Activated CD8-positive, alpha-beta memory T cell treated with anti-CD3 and anti-CD28 coated beads for 36 hours (primary cell): ENCODE measurements around the gene PHF24. TPM values are rescaled to one million over a fixed set of nuclear protein-coding genes. Genes with fewer than 3 reads are reported as not detected.
"Not testable (repeated sequence)": the region's sequence is repeated elsewhere in the genome, so short reads cannot be mapped to it uniquely, and the experiment has no call there.

ENCODE experiments used
- CTCF ChIA-PET: fragments of 350-600 bp; sonication (Branson Sonifier 250); formaldehyde crosslinking; loops from one replicate; lab custom pipeline; 2021; ENCODE audit warnings: antibody characterized with exemption; lab: Charles Lee
- POLR2A ChIA-PET: fragments of 350-600 bp; sonication (Branson Sonifier 250); formaldehyde crosslinking; loops from one replicate; lab custom pipeline; 2021; ENCODE audit warnings: antibody characterized with exemption; lab: Charles Lee
- total RNA-seq, 2 experiments: library from RNA; stranded (reverse); gene quantifications; one replicate each; pipeline ENCODE4 v1.2.3, GENCODE V29; 2021

The PHF24 gene
- total RNA-seq, 2 experiments from 2014 or later: not detected

DNA sequence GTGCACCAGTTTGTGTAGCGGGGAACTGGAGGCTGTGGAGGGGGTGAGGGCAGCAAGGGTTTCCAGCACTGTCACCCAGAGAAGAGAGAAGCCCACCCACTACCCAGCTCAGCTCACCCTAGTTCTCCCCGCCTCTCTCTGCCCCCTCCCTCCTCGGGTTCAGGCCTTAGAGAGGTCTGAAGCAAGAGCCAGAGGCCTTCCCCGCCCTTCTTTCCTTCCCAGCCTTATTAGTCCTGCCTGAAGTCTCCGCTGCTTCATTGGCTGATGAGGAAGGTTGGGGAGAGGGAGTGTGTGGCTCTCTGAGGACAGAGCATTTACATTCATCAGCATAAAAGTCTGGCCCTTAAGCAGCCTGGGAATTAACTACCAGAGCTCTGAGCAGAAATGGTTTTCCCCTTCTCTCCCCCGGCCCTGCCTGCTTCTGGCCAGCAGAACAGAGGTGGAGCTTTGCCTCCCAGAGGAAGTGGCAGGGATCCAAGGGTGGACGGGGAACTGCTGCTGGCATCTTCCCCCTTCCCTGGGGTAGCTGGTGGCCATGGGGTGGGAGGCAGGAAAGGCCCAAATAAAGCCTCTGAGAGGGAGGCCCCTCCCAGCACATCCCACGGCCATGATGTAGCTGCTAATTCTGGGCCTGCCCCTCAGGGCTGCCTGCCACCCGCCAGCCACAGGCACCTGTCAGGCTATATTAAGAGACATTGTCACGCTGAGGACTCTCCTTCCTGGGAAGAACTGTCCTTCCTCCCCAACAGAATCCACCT lies 35.6 kb downstream of the PHF24 start:
- POLR2A ChIA-PET: no interaction called here
- CTCF ChIA-PET: interaction anchor here (0.6 to 1.1 kb wide), 3 partner anchors 9 to 94 kb away, joined by 3 read pairs; no protein-coding TSS in a partner anchor

DNA sequence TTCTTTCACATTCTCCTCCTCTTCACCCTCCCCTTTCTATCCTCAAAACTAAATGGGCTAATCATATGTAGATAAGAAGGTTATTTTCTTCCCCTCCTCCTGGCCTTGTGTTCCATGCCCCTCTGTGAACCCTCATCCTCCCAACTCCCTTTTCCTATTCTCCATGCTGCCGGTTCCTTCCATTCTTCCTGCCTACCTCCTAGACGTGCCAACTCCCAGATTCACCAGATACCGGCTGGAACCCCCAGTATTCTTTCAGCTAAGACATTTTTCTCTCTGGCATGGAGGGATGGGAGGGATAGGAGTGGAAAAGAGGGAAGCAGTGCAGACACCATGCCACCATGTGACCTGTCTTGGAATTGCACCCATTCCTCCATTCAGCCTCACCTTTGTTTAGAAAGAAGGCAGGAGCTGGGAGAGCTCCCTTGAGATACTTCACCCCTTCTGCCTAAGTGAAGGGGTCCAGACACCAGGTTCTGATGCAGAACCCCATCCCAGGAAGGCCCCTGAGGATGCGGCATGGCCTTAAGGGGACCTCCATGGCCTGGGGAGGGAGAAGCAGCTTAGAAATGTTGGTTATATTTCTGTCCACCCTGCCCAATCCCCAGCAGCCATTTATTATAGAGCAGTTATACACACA lies 36.3 kb downstream of the PHF24 start:
- ChIA-PET POLR2A (no interaction called here), CTCF (interaction anchor here (0.7 to 1.5 kb wide), 5 partner anchors 8 to 122 kb away, joined by 3 to 5 read pairs (median 3); partner anchors contain the start of gene ATOSB)

DNA sequence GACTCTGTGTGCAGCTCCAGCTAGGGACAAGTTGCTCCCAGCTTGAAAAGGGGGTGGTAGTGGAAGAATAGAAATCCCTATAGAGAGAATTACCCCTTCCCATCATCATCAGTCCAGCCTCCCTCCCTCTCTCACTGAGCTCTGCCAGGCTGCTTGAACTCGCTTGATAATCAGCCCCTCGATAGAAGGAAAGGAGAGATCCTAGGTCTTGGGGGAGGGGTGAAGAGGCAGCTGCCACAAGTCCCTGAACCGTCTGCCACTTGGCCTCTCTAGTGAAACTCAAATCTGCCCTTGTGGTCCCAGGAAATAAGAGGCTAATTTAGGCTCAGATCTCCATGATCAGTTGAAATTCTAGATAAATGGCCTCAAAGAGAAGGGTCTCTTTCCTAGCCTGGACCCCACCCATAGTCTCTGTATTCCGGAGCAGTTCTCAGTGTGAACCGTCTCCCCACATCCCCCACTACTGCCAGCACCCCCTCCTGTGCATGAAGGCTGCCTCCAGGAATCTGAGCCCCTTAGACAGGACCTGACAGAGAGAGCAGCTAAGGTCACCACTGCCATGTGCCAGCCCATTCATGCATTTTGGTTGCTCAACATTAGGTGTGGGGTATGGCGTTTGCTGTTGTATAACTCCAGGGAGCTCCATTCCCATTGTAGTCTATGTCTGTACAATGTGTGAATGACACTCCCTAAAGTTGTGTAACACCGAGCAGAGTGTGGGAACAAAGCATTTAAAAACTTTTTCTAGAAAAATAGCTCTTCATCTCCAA lies 37.0 kb downstream of the PHF24 start:
- CTCF ChIA-PET: interaction anchor here (0.7 to 1.5 kb wide), 5 partner anchors 14 to 121 kb away, joined by 3 to 5 read pairs (median 3); partner anchors contain the start of gene ATOSB

GRCh38 chr9:34995670-34996060 lies 37.6 kb downstream of the PHF24 start:
- POLR2A ChIA-PET: interaction anchor here (0.5 kb wide), 1 partner anchor 359 kb away, joined by 3 read pairs; no protein-coding TSS in a partner anchor
- CTCF ChIA-PET: interaction anchor here (1.1 to 1.5 kb wide), 2 partner anchors 14 to 56 kb away, joined by 3 to 5 read pairs; no protein-coding TSS in a partner anchor

More for the DNA sequence above, 37.0 kb downstream of the PHF24 start:
- POLR2A ChIA-PET: interaction anchor here (0.5 kb wide), 1 partner anchor 359 kb away, joined by 3 read pairs; no protein-coding TSS in a partner anchor

- POLR2A ChIA-PET: no interaction called here
- CTCF ChIA-PET: no interaction called here
Observed at GRCh38 chr9:34996181-34996904, 38.3 kb downstream of the PHF24 start.

DNA sequence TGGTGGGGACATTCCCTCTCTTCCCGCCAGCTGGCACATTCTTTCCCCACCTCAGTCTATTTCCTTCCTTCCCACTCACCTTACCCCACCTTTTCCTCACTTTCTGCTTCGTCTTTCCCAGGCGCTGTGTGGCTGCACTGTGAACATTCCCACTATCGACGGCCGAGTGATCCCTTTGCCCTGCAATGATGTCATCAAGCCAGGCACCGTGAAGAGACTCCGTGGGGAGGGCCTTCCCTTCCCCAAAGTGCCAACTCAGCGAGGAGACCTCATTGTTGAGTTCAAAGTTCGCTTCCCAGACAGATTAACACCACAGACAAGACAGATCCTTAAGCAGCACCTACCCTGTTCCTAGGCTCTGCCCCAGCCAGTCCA lies 38.8 kb downstream of the PHF24 start:
- CTCF ChIA-PET: no interaction called here
- POLR2A ChIA-PET: no interaction called here

GRCh38 chr9:34997379-34997781 lies 39.3 kb downstream of the PHF24 start:
- CTCF ChIA-PET: interaction anchor here (0.8 kb wide), 1 partner anchor 54 kb away, joined by 3 read pairs; no protein-coding TSS in a partner anchor
- POLR2A ChIA-PET: no interaction called here

DNA sequence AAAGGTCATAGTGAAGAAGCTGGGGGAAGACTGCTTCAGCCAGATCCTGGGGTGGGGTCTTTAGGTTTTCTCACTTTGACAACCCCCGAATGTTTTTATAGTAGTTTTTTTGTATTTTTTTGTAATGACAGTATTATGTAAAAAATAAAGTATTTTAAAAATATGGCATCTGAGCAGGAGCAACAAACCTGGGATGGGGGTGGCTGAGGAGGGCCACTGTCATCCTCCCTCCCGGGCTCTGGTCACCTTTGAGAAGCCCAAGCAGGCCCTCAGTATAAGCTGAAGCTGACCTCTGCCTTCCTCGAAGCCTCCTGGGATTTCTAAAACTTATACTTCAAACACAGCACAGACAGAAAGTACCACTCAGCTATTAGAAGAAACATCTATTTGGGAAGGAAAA lies 40.2 kb downstream of the PHF24 start:
- POLR2A ChIA-PET: no interaction called here
- CTCF ChIA-PET: interaction anchor here (0.8 kb wide), 1 partner anchor 53 kb away, joined by 3 read pairs; no protein-coding TSS in a partner anchor

DNA sequence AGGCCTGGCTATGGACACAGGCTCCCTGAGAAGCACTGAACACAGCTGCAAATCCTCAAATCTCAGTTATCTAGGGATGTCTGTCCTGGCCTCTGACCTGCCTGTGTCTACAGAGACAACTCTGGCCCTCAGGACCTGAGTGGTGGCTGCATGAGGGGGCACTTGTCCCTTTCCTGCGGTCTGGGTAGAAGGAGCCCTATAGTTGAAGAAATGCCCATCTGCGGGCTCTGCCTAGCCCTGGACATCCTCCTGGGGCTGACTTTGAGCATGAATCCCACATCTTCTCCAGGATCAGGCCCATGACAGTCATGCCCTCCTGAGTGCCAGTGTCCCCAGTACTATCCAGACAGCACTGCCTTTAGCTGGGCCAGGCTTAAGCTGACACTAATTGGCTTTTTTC lies 41.5 kb downstream of the PHF24 start:
- ChIA-PET CTCF (no interaction called here), POLR2A (no interaction called here)

DNA sequence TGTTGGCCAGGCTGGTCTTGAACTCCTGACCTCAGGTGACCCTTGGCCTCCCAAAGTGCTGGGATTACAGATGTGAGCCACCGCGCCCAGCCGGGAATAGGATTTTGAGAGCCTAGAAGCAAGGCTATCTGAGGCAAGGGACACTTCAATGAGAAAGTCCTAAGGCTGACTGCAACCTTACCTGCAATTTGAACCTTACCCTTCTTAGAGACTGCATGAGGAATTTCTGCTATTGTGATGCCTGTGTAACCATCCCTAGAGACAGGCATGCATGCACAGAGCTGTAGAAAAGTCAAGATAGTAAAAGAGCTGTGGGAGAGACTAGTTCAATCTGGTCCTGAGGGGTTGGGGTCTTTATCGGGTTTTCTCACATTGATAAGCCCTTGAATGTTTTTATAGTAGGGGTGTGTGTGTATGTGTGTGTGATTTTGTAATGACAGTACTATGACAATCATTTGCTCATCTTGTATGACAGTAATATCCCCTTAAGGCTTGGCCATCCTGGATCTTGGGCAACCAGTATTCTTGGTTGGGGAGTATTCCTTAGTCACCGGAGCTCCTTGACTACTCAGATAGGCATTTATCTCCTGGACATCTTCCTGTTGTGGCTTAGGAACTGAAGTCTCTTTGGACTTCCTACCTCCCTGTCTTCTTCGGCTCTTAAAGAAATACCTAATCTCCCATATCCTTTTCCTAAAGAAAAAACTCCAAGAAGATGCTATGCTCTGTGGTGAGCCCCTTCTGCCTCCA lies 42.6 kb downstream of the PHF24 start:
- CTCF ChIA-PET: interaction anchor here (0.6 to 1.7 kb wide), 3 partner anchors 11 to 378 kb away, joined by 4 to 5 read pairs (median 4); partner anchors contain the start of gene DNAJB5
- POLR2A ChIA-PET: no interaction called here

- POLR2A ChIA-PET: interaction anchor here (1.4 kb wide), 1 partner anchor 16 kb away, joined by 3 read pairs; no protein-coding TSS in a partner anchor
- CTCF ChIA-PET: interaction anchor here (0.6 to 1.7 kb wide), 3 partner anchors 12 to 378 kb away, joined by 4 to 5 read pairs (median 4); partner anchors contain the start of gene DNAJB5
Observed at GRCh38 chr9:35001285-35001677, 43.2 kb downstream of the PHF24 start.

DNA sequence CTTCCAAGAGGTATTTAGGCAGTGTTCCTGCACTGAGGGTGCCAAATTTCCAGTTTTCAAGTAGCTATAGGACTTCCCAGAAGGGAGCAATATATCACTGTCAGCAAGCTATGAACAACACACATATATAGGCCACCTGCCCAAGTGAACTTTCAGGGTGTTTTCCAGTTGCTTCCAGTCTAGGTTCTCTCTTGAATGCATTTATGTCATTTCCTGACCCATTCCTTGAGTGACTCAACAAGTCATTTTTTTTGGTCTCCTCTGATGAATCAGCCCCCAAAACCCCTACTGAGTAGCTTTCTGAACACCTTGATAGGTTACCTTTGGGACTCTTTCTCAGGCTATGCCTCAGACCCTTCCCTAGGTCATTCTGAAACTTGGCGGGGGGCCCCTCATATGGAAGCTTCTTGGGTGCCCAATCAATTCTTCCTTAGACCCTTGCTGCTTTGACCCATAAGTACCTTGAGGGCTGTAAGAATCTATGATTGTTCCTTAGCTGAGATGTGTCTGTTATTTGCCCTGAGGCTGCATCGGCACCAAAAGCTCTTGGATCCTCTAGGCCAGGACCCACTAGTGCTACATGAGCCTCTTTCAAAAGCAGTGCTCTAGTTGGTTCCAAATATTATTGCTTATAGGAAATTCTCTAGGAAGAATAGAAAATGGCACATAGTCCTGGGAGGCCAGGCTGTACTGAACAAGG lies 43.9 kb downstream of the PHF24 start:
- ChIA-PET POLR2A (interaction anchor here (1.4 kb wide), 1 partner anchor 17 kb away, joined by 3 read pairs; no protein-coding TSS in a partner anchor), CTCF (interaction anchor here (1.2 to 1.7 kb wide), 3 partner anchors 8 to 102 kb away, joined by 3 to 5 read pairs (median 4); partner anchors contain the start of gene DNAJB5)

GRCh38 chr9:35002623-35003022 lies 44.5 kb downstream of the PHF24 start:
- ChIA-PET CTCF (interaction anchor here (0.6 to 1.5 kb wide), 2 partner anchors 9 to 31 kb away, joined by 3 read pairs; no protein-coding TSS in a partner anchor), POLR2A (interaction anchor here (1.4 kb wide), 1 partner anchor 18 kb away, joined by 3 read pairs; no protein-coding TSS in a partner anchor)

DNA sequence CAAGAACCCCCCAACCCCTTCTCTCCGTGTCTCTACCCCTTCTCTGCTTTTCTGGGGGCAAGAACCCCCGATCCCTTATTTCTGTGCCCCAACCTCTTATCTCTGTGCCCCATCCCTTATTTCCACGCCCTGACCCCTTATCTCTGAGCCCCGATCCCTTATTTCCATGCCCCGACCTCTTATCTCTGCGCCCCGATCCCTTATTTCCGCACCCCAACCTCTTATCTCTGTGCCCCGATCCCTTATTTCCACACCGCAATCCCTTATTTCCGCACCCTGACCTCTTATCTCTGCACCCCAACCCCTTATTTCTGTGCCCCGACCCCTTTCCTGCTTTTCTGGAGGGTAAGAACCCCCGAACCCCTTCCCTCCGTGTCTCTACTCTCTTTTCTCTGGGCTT lies 46.2 kb downstream of the PHF24 start:
- POLR2A ChIA-PET, CTCF ChIA-PET: not testable (repeated sequence)

DNA sequence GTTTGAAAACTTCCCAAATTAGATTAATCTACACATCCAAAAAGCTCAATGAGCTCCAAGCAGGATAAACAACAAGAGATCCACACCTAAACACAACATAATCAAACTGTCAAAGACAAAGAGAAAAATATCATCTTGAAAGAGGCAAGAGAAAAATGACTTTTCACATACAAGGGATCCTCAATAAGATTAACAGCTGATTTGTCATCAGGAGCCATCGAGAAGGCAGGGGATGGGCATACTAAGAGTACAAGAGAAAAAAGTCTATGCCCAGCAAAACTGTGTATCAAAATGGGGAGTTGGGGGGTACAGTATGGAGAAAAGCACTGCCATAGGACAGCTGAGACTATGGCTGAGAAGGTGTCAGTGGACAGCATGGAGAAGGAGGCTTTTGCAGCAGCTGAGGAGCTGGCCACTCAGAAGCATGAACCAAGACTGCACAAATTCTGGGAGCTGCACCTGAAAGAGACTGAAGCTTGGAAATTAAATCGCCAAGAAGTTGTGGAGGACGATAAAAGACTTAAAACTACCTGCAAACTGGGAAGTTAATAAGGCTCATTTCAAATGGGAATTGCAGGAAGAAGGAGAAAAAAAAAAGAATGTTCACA lies 52.4 kb downstream of the PHF24 start:
- ChIA-PET POLR2A (no interaction called here), CTCF (no interaction called here)

- ChIA-PET CTCF (no interaction called here), POLR2A (no interaction called here)
Observed at GRCh38 chr9:35014517-35014916, 56.4 kb downstream of the PHF24 start.

- POLR2A ChIA-PET, CTCF ChIA-PET: not testable (repeated sequence)
Observed at GRCh38 chr9:35023443-35023842, 65.4 kb downstream of the PHF24 start.
